Endodermal cell (in vitro differentiated cells): ENCODE results near the gene PALB2. TPM values are rescaled to one million over a fixed set of nuclear protein-coding genes. Genes with fewer than 3 reads are reported as not detected.

Source experiments
- DNase-seq: peaks from one replicate; pipeline ENCODE4 v3.0.0-alpha.2; 2017
- H3K27ac ChIP-seq: 2 replicates; pipeline ENCODE4 v1.5.1; 2013; ENCODE audit warnings: mild to moderate bottlenecking, low read depth, low read length, moderate library complexity
- H3K27me3 ChIP-seq: 2 replicates; pipeline ENCODE4 v1.6.1; 2013; ENCODE audit warnings: mild to moderate bottlenecking, low read length, moderate library complexity; ENCODE audit not compliant: insufficient read depth, control insufficient read depth, poor library complexity, severe bottlenecking
- H3K36me3 ChIP-seq: 2 replicates; pipeline ENCODE4 v1.7.0; 2013; ENCODE audit warnings: mild to moderate bottlenecking, low read length, moderate library complexity; ENCODE audit not compliant: control insufficient read depth, insufficient read depth
- H3K4me1 ChIP-seq: one replicate; pipeline ENCODE4 v1.7.0; 2013; ENCODE audit warnings: low read length; ENCODE audit not compliant: control insufficient read depth, insufficient read depth
- H3K4me3 ChIP-seq: 2 replicates; pipeline ENCODE4 v1.5.1; 2013; ENCODE audit warnings: mild to moderate bottlenecking, low read length, moderate library complexity
- H3K9ac ChIP-seq: 2 replicates; pipeline ENCODE4 v1.6.1; 2013; ENCODE audit warnings: mild to moderate bottlenecking, low read length, moderate library complexity; ENCODE audit not compliant: poor library complexity, severe bottlenecking; ENCODE audit errors: extremely low read depth
- H3K9me3 ChIP-seq: 2 replicates; pipeline ENCODE4 v1.6.1; 2013; ENCODE audit warnings: mild to moderate bottlenecking, low read length, moderate library complexity; ENCODE audit not compliant: control insufficient read depth
- H3K27ac Mint-ChIP-seq: 2 replicates; pipeline ENCODE4 v1.8.0; 2020; ENCODE audit warnings: mixed read lengths
- H3K27me3 Mint-ChIP-seq: 2 replicates; pipeline ENCODE4 v1.8.0; 2021; ENCODE audit warnings: mild to moderate bottlenecking, mixed read lengths; ENCODE audit not compliant: insufficient read depth
- H3K36me3 Mint-ChIP-seq: 2 replicates; pipeline ENCODE4 v1.8.0; 2020; ENCODE audit warnings: low read depth, mixed read lengths
- H3K4me1 Mint-ChIP-seq: 2 replicates; pipeline ENCODE4 v1.8.0; 2020; ENCODE audit warnings: mixed read lengths
- H3K4me3 Mint-ChIP-seq: 2 replicates; pipeline ENCODE4 v1.8.0; 2020; ENCODE audit warnings: mild to moderate bottlenecking, moderate library complexity, mixed read lengths
- H3K9me3 Mint-ChIP-seq: 2 replicates; pipeline ENCODE4 v1.8.0; 2020; ENCODE audit warnings: mild to moderate bottlenecking, mixed read lengths
- CTCF ChIP-seq: fragments of 200-600 bp; sonication (generic); conservative IDR thresholded peaks from 2 replicates; pipeline ENCODE4 v1.5.0; 2021; ENCODE audit warnings: antibody characterized with exemption, mild to moderate bottlenecking
- WGBS, 2 experiments: methylation state at CpG; one replicate each; pipeline versions ENCODE4 v1.1.5 to v1.1.7; 2013; ENCODE audit warnings: missing lambda C conversion rate in 2 of 2, mixed read lengths in 1 of 2; ENCODE audit not compliant: insufficient coverage in 1 of 2, insufficient read length in 1 of 2; 5-methylcytosine and 5-hydroxymethylcytosine counted together
- total RNA-seq, 2 donors: library from RNA; stranded (reverse); fragmentation: NEBNext Ultra II Directional in 1 of 2; extraction: Animal tissue kit (Norgen Biotek cat#: 25700) in 1 of 2; gene quantifications; 2 replicates in 1 of 2; 3 replicates in 1 of 2; pipeline ENCODE4 v1.2.1, GENCODE V29; 2021

The PALB2 gene
- total RNA-seq, 2 donors from 2014 or later, result 20.0 to 24.8 TPM

GRCh38 chr16:23609929-23610328 lies 31.2 kb downstream of the PALB2 start:
- Mint-ChIP-seq H3K27me3 (no peaks in the 10 kb centered on the region), H3K36me3 (peaks cover 41% of the 10 kb centered on the region), H3K9me3 (no peaks in the 10 kb centered on the region), H3K4me1 (no peaks in the 10 kb centered on the region), H3K27ac (no peak overlapping the region), H3K4me3 (no peak overlapping the region)
- Histone ChIP-seq H3K9me3 (no peaks in the 10 kb centered on the region), H3K36me3 (peaks cover 31% of the 10 kb centered on the region), H3K27me3 (no peaks in the 10 kb centered on the region), H3K4me3 (no peak overlapping the region), H3K9ac (no peak overlapping the region), H3K4me1 (no peaks in the 10 kb centered on the region), H3K27ac (no peak overlapping the region)
- WGBS, 2 experiments, result 100% methylated on average over 1 of the region's 1 CpG; no CpG with 5 or more reads in 1 of the 2 experiments
- DNase-seq, result no peak
- no peak for TF ChIP-seq CTCF

- Mint-ChIP-seq H3K36me3 (peaks cover 42% of the 10 kb centered on the region), H3K27me3 (no peaks in the 10 kb centered on the region), H3K27ac (no peak overlapping the region), H3K4me3 (no peak overlapping the region), H3K9me3 (no peaks in the 10 kb centered on the region), H3K4me1 (no peaks in the 10 kb centered on the region)
- H3K9ac ChIP-seq, result no peak overlapping the region
- H3K36me3 ChIP-seq, result peaks cover 30% of the 10 kb centered on the region
- no peak for TF ChIP-seq CTCF
- DNase-seq, result no peak
- no peak overlapping the region for H3K27ac ChIP-seq
- H3K27me3 ChIP-seq, result no peaks in the 10 kb centered on the region
- no peak overlapping the region for H3K4me3 ChIP-seq
- H3K4me1 ChIP-seq, result no peaks in the 10 kb centered on the region
- H3K9me3 ChIP-seq, result no peaks in the 10 kb centered on the region
- WGBS, 2 experiments, result 95% methylated on average over 4 of the region's 4 CpGs; no CpG with 5 or more reads in 1 of the 2 experiments
Measured at GRCh38 chr16:23608194-23608593, 32.9 kb downstream of the PALB2 start.

GRCh38 chr16:23607726-23608125 lies 33.4 kb downstream of the PALB2 start:
- H3K4me1 Mint-ChIP-seq, result no peaks in the 10 kb centered on the region
- H3K27me3 ChIP-seq, result no peaks in the 10 kb centered on the region
- H3K27me3 Mint-ChIP-seq, result no peaks in the 10 kb centered on the region
- H3K36me3 ChIP-seq, result peaks cover 32% of the 10 kb centered on the region
- H3K4me3 ChIP-seq, result no peak overlapping the region
- no peak for TF ChIP-seq CTCF
- H3K4me1 ChIP-seq, result no peaks in the 10 kb centered on the region
- H3K27ac ChIP-seq, result no peak overlapping the region
- H3K4me3 Mint-ChIP-seq, result no peak overlapping the region
- DNase-seq, result no peak
- peaks cover 43% of the 10 kb centered on the region for H3K36me3 Mint-ChIP-seq
- H3K9me3 ChIP-seq, result no peaks in the 10 kb centered on the region
- H3K27ac Mint-ChIP-seq, result no peak overlapping the region
- WGBS, 2 experiments, result 91 to 93% methylated on average over 6 of the region's 6 CpGs
- H3K9me3 Mint-ChIP-seq, result no peaks in the 10 kb centered on the region
- H3K9ac ChIP-seq, result no peak overlapping the region
